ENCODE data around the gene GCLM. TPM values are rescaled to one million over a fixed set of nuclear protein-coding genes. Genes with fewer than 3 reads are reported as not detected.

The GCLM gene
- total and polyA plus RNA-seq, 2 of the 4 experiments (the other 2 are of a cell fraction), result 15.5 to 20.1 TPM

DNA sequence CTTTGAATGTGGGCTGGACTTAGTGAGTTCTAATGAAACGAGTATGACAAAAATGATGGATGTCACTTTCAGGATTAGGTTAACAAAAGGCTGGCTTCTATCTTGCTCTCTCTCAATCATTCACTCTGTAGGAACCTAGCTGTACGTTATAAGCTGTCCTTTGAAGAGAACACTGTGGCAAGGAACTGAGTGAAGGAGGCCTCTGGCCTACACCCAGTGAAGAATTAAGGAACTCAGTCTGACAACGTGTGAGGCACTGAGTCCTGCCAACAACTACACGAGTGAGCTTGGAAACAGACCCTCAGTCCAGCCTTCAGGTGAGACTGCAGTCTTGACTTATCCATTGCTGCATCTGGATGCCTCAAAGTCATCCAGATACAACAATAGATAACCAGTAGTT is 27.0 kb downstream of the GCLM start:
- H2AFZ ChIP-seq (replicated peaks; ENCODE audit: low read length, poor library complexity), result no peak overlapping the region
- H3K79me1 ChIP-seq (ENCODE audit: low read depth in 1 of 2, low read length in 2 of 2), result peaks cover 4 to 20% of the 10 kb centered on the region in 2 experiments; a peak in 2 of 4 replicates
- no peak overlapping the region for H4K91ac ChIP-seq (ENCODE audit: insufficient read depth, low read depth, low read length)
- no peak overlapping the region for H3K4me3 ChIP-seq (ENCODE audit: insufficient read depth, low read depth, low read length)
- H4K5ac ChIP-seq (ENCODE audit: low read depth, low read length), result no peak overlapping the region
- H3K4me1 ChIP-seq (ENCODE audit: control insufficient read depth, insufficient read depth, low read length), result no peaks in the 10 kb centered on the region; the same call in 1 of the 2 replicates
- H2AK5ac ChIP-seq (ENCODE audit: low read depth, low read length), result no peak overlapping the region
- H2BK20ac ChIP-seq (ENCODE audit: low read depth, low read length), result no peak overlapping the region
- H4K20me1 ChIP-seq (ENCODE audit: insufficient read depth, low read length), result no peaks in the 10 kb centered on the region
- no peak overlapping the region for H3K4ac ChIP-seq (ENCODE audit: low read depth, low read length)
- H3K56ac ChIP-seq (ENCODE audit: extremely low read depth, insufficient read depth, low read length), result no peak overlapping the region
- no peak overlapping the region for H3K23ac ChIP-seq (ENCODE audit: low read depth, low read length)
- no peak overlapping the region for H2BK5ac ChIP-seq (ENCODE audit: low read depth, low read length, poor library complexity, severe bottlenecking)
- H3K14ac ChIP-seq (replicated peaks; ENCODE audit: low read depth, low read length), result no peak overlapping the region
- no peak overlapping the region for H3K27ac ChIP-seq (ENCODE audit: insufficient read depth, low read length)
- H3K9ac ChIP-seq (ENCODE audit: low read depth, low read length), result no peak overlapping the region
- no peaks in the 10 kb centered on the region; the same call in 1 of the 2 replicates for H3K9me1 ChIP-seq (ENCODE audit: insufficient read depth, low read length)
- H2AK9ac ChIP-seq (replicated peaks; ENCODE audit: low read depth, low read length, poor library complexity), result no peak overlapping the region
- WGBS, 2 experiments (ENCODE audit: extremely low coverage in 2 of 2, insufficient read length in 1 of 2), result 83% methylated on average over 2 of the region's 4 CpGs; no CpG with 5 or more reads in 1 of the 2 experiments
- dilution Hi-C loops (cut with HindIII; ENCODE audit: low sequenced_read_pairs, unreplicated experiment) (no loop called here), in situ Hi-C loops (cut with MboI; ENCODE audit: low sequenced_read_pairs) (loop anchor here (25.0 kb wide), 1 partner anchor 455 kb away; no protein-coding TSS in a partner anchor), intact Hi-C loops (cut with micrococcal nuclease) (no loop called here)
- H3K9me3 ChIP-seq (ENCODE audit: control insufficient read depth, insufficient read depth, low read length), result no peaks in the 10 kb centered on the region
- H2BK120ac ChIP-seq (ENCODE audit: low read depth, low read length), result no peak overlapping the region
- H3K4me2 ChIP-seq (ENCODE audit: low read depth, low read length), result no peak overlapping the region
- H2BK15ac ChIP-seq (ENCODE audit: low read depth, low read length), result no peak overlapping the region
- CTCF ChIA-PET, result no interaction called here
- no peak overlapping the region for H4K8ac ChIP-seq (ENCODE audit: low read depth in 2 of 2, low read length in 2 of 2)
- no peak for DNase-seq
- no peaks in the 10 kb centered on the region for H3K27me3 ChIP-seq (ENCODE audit: control insufficient read depth, insufficient read depth, low read length)
- H3K18ac ChIP-seq (ENCODE audit: low read depth, low read length), result no peak overlapping the region
- ATAC-seq (ENCODE audit: low read depth), result no peak
- POLR2A ChIA-PET (ENCODE audit: unreplicated experiment), result no interaction called here
- H3K36me3 ChIP-seq (ENCODE audit: control insufficient read depth, insufficient read depth, low read length), result peaks cover 7% of the 10 kb centered on the region
- TF ChIP-seq, protein P1, sequence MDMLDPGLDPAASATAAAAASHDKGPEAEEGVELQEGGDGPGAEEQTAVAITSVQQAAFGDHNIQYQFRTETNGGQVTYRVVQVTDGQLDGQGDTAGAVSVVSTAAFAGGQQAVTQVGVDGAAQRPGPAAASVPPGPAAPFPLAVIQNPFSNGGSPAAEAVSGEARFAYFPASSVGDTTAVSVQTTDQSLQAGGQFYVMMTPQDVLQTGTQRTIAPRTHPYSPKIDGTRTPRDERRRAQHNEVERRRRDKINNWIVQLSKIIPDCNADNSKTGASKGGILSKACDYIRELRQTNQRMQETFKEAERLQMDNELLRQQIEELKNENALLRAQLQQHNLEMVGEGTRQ (IDR thresholded peaks at IDR 0.05; ENCODE audit: low read depth, low read length), result no peak
- no peak for TF ChIP-seq RCOR1 (IDR thresholded peaks at IDR 0.05; ENCODE audit: insufficient replicate concordance, low read length)
- no peak for TF ChIP-seq CTCF (conservative IDR thresholded peaks at IDR 0.05; ENCODE audit: low read depth, low read length)
- no peak for TF ChIP-seq BHLHE40 (IDR thresholded peaks at IDR 0.05; ENCODE audit: low read depth, low read length)
- no peak for TF ChIP-seq RFX5 (IDR thresholded peaks at IDR 0.05; ENCODE audit: low read depth, low read length)
- TF ChIP-seq SMC3 (IDR thresholded peaks at IDR 0.05; ENCODE audit: low read depth, low read length), result no peak
- TF ChIP-seq RAD21 (IDR thresholded peaks at IDR 0.05; ENCODE audit: low read length), result no peak
- TF ChIP-seq POLR2A (IDR thresholded peaks at IDR 0.05; ENCODE audit: low read depth, low read length), result no peak
- TF ChIP-seq FOS (IDR thresholded peaks at IDR 0.05; ENCODE audit: low read depth, low read length), result no peak
- TF ChIP-seq ELK1 (IDR thresholded peaks at IDR 0.05; ENCODE audit: borderline replicate concordance, low read depth, low read length), result no peak
- no peak for TF ChIP-seq CEBPB (IDR thresholded peaks at IDR 0.05; ENCODE audit: low read depth, low read length)
- no peak for TF ChIP-seq CHD1 (IDR thresholded peaks at IDR 0.05; ENCODE audit: low read depth, low read length)
- no TSS peak for BruUV-seq (replicated peaks)
